T-cell (primary cell): ENCODE data around the gene POTEM. TPM values are rescaled to one million over a fixed set of nuclear protein-coding genes. Genes with fewer than 3 reads are reported as not detected.
"Not testable (repeated sequence)": the region's sequence is repeated elsewhere in the genome, so short reads cannot be mapped to it uniquely, and the experiment has no call there.

Experiments used
- ATAC-seq, 4 experiments: fragments of 200-7000 bp in 3 of 4; fragments of 150-1000 bp in 1 of 4; cut with Tn5 transposase; replicated peaks in 1 of 4; 1 replicate in 3 of 4; 2 replicates in 1 of 4; pipeline ENCODE4 v1.10.0; 2021; ENCODE audit warnings: moderate library complexity in 3 of 4, mild to moderate bottlenecking in 2 of 4, moderate number of reproducible peaks in 1 of 4
- CTCF ChIA-PET, 2 donors: fragments of 300-600 bp; sonication (Branson Sonifier 250); formaldehyde crosslinking; loops; one replicate each; lab custom pipeline; 2022; ENCODE audit warnings: antibody characterized with exemption in 2 of 2; lab: Charles Lee
- POLR2A ChIA-PET, 2 donors: fragments of 300-600 bp; sonication (Branson Sonifier 250); formaldehyde crosslinking; loops; one replicate each; lab custom pipeline; 2022; ENCODE audit warnings: antibody characterized with exemption in 2 of 2; lab: Charles Lee
- DNase-seq, 35 experiments: peaks; one replicate each; pipeline versions ENCODE4 v3.0.0 to v3.0.0-alpha.2; 2013 to 2023
- H3K27ac ChIP-seq: one replicate; pipeline ENCODE4 v1.5.1; 2013; ENCODE audit warnings: low read length
- H3K27me3 ChIP-seq, 2 experiments: replicated peaks in 1 of 2; 1 replicate in 1 of 2; 2 replicates in 1 of 2; pipeline versions ENCODE4 v1.6.1 to v1.7.0; 2013; ENCODE audit warnings: low read length in 1 of 2, mixed read lengths in 1 of 2; ENCODE audit not compliant: control insufficient read depth in 2 of 2, insufficient read depth in 2 of 2; ENCODE audit errors: extremely low read depth in 1 of 2
- H3K36me3 ChIP-seq, 2 donors: 1 replicate in 1 of 2; 2 replicates in 1 of 2; pipeline versions ENCODE4 v1.6.1 to v1.7.0; 2013; ENCODE audit warnings: low read length in 1 of 2; ENCODE audit not compliant: control insufficient read depth in 2 of 2, insufficient read depth in 1 of 2; ENCODE audit errors: extremely low read depth in 1 of 2
- H3K4me1 ChIP-seq, 2 experiments: 1 replicate in 1 of 2; 2 replicates in 1 of 2; pipeline versions ENCODE4 v1.6.1 to v1.7.0; 2013; ENCODE audit warnings: low read length in 2 of 2, mixed read lengths in 1 of 2; ENCODE audit not compliant: insufficient read depth in 2 of 2, control insufficient read depth in 1 of 2; ENCODE audit errors: extremely low read depth in 1 of 2
- H3K4me3 ChIP-seq, 2 donors: 1 replicate in 1 of 2; 2 replicates in 1 of 2; pipeline versions ENCODE4 v1.5.1 to v1.7.0; 2013; ENCODE audit warnings: mild to moderate bottlenecking in 2 of 2, low read length in 1 of 2, moderate library complexity in 1 of 2; ENCODE audit not compliant: control insufficient read depth in 1 of 2; ENCODE audit errors: extremely low read depth in 1 of 2
- H3K9me3 ChIP-seq: 2 replicates; pipeline ENCODE4 v1.7.0; 2013
- H3K27ac Mint-ChIP-seq, 2 donors: one replicate each; pipeline ENCODE4 v1.8.0; 2020 to 2021; ENCODE audit warnings: mild to moderate bottlenecking in 2 of 2, mixed read lengths in 2 of 2
- H3K27me3 Mint-ChIP-seq, 2 donors: one replicate each; pipeline ENCODE4 v1.8.0; 2021 to 2022; ENCODE audit warnings: mixed read lengths in 2 of 2
- H3K36me3 Mint-ChIP-seq: one replicate; pipeline ENCODE4 v1.8.0; 2021; ENCODE audit warnings: mixed read lengths
- H3K4me1 Mint-ChIP-seq, 3 donors: one replicate each; pipeline ENCODE4 v1.8.0; 2020 to 2022; ENCODE audit warnings: mixed read lengths in 3 of 3, mild to moderate bottlenecking in 1 of 3
- H3K4me3 Mint-ChIP-seq, 3 donors: one replicate each; pipeline ENCODE4 v1.8.0; 2020 to 2022; ENCODE audit warnings: mild to moderate bottlenecking in 3 of 3, mixed read lengths in 3 of 3, moderate library complexity in 3 of 3
- H3K9me3 Mint-ChIP-seq, 3 donors: one replicate each; pipeline ENCODE4 v1.8.0; 2020 to 2022; ENCODE audit warnings: mixed read lengths in 3 of 3
- WGBS: methylation state at CpG from one replicate; pipeline ENCODE4 v1.1.5; 2013; ENCODE audit warnings: missing lambda C conversion rate; ENCODE audit not compliant: insufficient coverage; 5-methylcytosine and 5-hydroxymethylcytosine counted together
- total RNA-seq, 35 experiments: library from RNA in 6 of 35; stranded (reverse) in 6 of 35; fragments of 120-200 nt in 1 of 35; gene quantifications; one replicate each; pipeline versions ENCODE4 v1.2.1 to v1.2.4 and lab custom pipeline; 2013 to 2026

Gene POTEM
- total RNA-seq, 5 donors from 2014 or later (not counting 1 experiment from before 2014, with no cell fraction given), result not detected

- H3K4me3 ChIP-seq, CTCF ChIA-PET, H3K9me3 ChIP-seq, H3K4me3 Mint-ChIP-seq, ATAC-seq, H3K4me1 Mint-ChIP-seq, H3K27me3 Mint-ChIP-seq, H3K9me3 Mint-ChIP-seq, H3K36me3 Mint-ChIP-seq, POLR2A ChIA-PET, H3K27ac ChIP-seq, H3K27ac Mint-ChIP-seq, H3K27me3 ChIP-seq, DNase-seq, H3K4me1 ChIP-seq, H3K36me3 ChIP-seq: not testable (repeated sequence)
- no CpG with 5 or more reads among the region's 9 CpGs for WGBS
Observed at GRCh38 chr14:19006490-19006889, 39.3 kb downstream of the POTEM start.

GRCh38 chr14:19007678-19008077 lies 40.4 kb downstream of the POTEM start:
- H3K27ac Mint-ChIP-seq, H3K27ac ChIP-seq, H3K4me3 Mint-ChIP-seq, DNase-seq, H3K27me3 Mint-ChIP-seq, CTCF ChIA-PET, H3K4me1 ChIP-seq, POLR2A ChIA-PET, H3K4me3 ChIP-seq, H3K9me3 Mint-ChIP-seq, H3K27me3 ChIP-seq, ATAC-seq, H3K4me1 Mint-ChIP-seq, H3K36me3 Mint-ChIP-seq, H3K9me3 ChIP-seq, H3K36me3 ChIP-seq: not testable (repeated sequence)
- WGBS, result no CpG with 5 or more reads among the region's 6 CpGs

- no CpG with 5 or more reads among the region's 10 CpGs for WGBS
- H3K9me3 Mint-ChIP-seq, H3K4me1 ChIP-seq, H3K27ac Mint-ChIP-seq, H3K4me3 Mint-ChIP-seq, H3K9me3 ChIP-seq, DNase-seq, H3K27ac ChIP-seq, H3K27me3 Mint-ChIP-seq, CTCF ChIA-PET, H3K4me1 Mint-ChIP-seq, ATAC-seq, H3K36me3 Mint-ChIP-seq, POLR2A ChIA-PET, H3K36me3 ChIP-seq, H3K27me3 ChIP-seq, H3K4me3 ChIP-seq: not testable (repeated sequence)
Observed at GRCh38 chr14:19011029-19011428, 43.8 kb downstream of the POTEM start.

GRCh38 chr14:19011703-19012102 lies 44.5 kb downstream of the POTEM start:
- H3K36me3 ChIP-seq, H3K36me3 Mint-ChIP-seq, H3K4me1 ChIP-seq, H3K27me3 Mint-ChIP-seq, CTCF ChIA-PET, ATAC-seq, H3K9me3 Mint-ChIP-seq, H3K9me3 ChIP-seq, H3K4me3 Mint-ChIP-seq, DNase-seq, H3K4me1 Mint-ChIP-seq, POLR2A ChIA-PET, H3K27me3 ChIP-seq, H3K4me3 ChIP-seq, H3K27ac Mint-ChIP-seq, H3K27ac ChIP-seq: not testable (repeated sequence)
- no CpG with 5 or more reads among the region's 5 CpGs for WGBS

GRCh38 chr14:19015185-19015584 lies 48.0 kb downstream of the POTEM start:
- H3K27ac ChIP-seq, H3K27me3 ChIP-seq, H3K4me3 ChIP-seq, H3K9me3 ChIP-seq, H3K27ac Mint-ChIP-seq, H3K27me3 Mint-ChIP-seq, H3K4me1 ChIP-seq, CTCF ChIA-PET, POLR2A ChIA-PET, H3K9me3 Mint-ChIP-seq, DNase-seq, H3K36me3 Mint-ChIP-seq, H3K4me3 Mint-ChIP-seq, H3K36me3 ChIP-seq, H3K4me1 Mint-ChIP-seq: not testable (repeated sequence)
- peak in 2 of 4 experiments; percentile 24 to 30 for ATAC-seq
- no CpG with 5 or more reads among the region's 3 CpGs for WGBS

GRCh38 chr14:19025080-19025589 lies 57.9 kb downstream of the POTEM start:
- ATAC-seq, H3K27ac ChIP-seq, H3K27me3 ChIP-seq, H3K4me1 Mint-ChIP-seq, H3K9me3 ChIP-seq, H3K27ac Mint-ChIP-seq, H3K36me3 ChIP-seq, H3K4me3 ChIP-seq, H3K27me3 Mint-ChIP-seq, H3K36me3 Mint-ChIP-seq, H3K9me3 Mint-ChIP-seq, POLR2A ChIA-PET, DNase-seq, H3K4me3 Mint-ChIP-seq, CTCF ChIA-PET, H3K4me1 ChIP-seq: not testable (repeated sequence)
- WGBS, result 91% methylated on average over 4 of the region's 15 CpGs

- H3K4me1 Mint-ChIP-seq, H3K27me3 Mint-ChIP-seq, CTCF ChIA-PET, H3K27me3 ChIP-seq, H3K4me3 ChIP-seq, DNase-seq, ATAC-seq, H3K36me3 Mint-ChIP-seq, H3K9me3 ChIP-seq, H3K27ac Mint-ChIP-seq, H3K4me1 ChIP-seq, H3K36me3 ChIP-seq, H3K4me3 Mint-ChIP-seq, H3K27ac ChIP-seq, POLR2A ChIA-PET, H3K9me3 Mint-ChIP-seq: not testable (repeated sequence)
- no CpG with 5 or more reads among the region's 35 CpGs for WGBS
Observed at GRCh38 chr14:19026649-19027351, 59.6 kb downstream of the POTEM start.
